GM23338 (cell line): Measurements from ENCODE around the gene PLCH2. TPM values are rescaled to one million over a fixed set of nuclear protein-coding genes. Genes with fewer than 3 reads are reported as not detected.

Experiments
- ATAC-seq: fragments of 200-7000 bp; cut with Tn5 transposase; 3 replicates; pipeline ENCODE4 v1.9.1; 2020
- DNase-seq: peaks from one replicate; pipeline ENCODE4 v3.0.0-alpha.2; 2015; ENCODE audit warnings: low spot score
- H2AFZ ChIP-seq: fragments of 200-600 bp; sonication (generic); 2 replicates; pipeline ENCODE4 v1.8.0; 2016; ENCODE audit warnings: antibody characterized with exemption, mild to moderate bottlenecking, moderate library complexity
- H3F3A ChIP-seq: fragments of 200-600 bp; sonication (generic); replicated peaks from 2 replicates; pipeline ENCODE4 v1.8.0; 2017; ENCODE audit warnings: antibody characterized with exemption, mixed run types, low read depth
- H3K27ac ChIP-seq: fragments of 200-600 bp; sonication (generic); 2 replicates; pipeline ENCODE4 v1.6.1; 2016; ENCODE audit warnings: low read depth
- H3K27me3 ChIP-seq: fragments of 200-600 bp; sonication (generic); 2 replicates; pipeline ENCODE4 v1.8.0; 2016; ENCODE audit warnings: mild to moderate bottlenecking, mixed run types, moderate library complexity; ENCODE audit not compliant: insufficient read depth
- H3K36me3 ChIP-seq: fragments of 200-600 bp; sonication (generic); 2 replicates; pipeline ENCODE4 v1.8.0; 2016; ENCODE audit warnings: mild to moderate bottlenecking; ENCODE audit not compliant: insufficient read depth
- H3K4me1 ChIP-seq: fragments of 200-600 bp; sonication (generic); 2 replicates; pipeline ENCODE4 v1.8.0; 2016; ENCODE audit warnings: mild to moderate bottlenecking, moderate library complexity; ENCODE audit not compliant: insufficient read depth
- H3K4me2 ChIP-seq: fragments of 200-600 bp; sonication (generic); 2 replicates; pipeline ENCODE4 v1.7.1; 2017; ENCODE audit warnings: mixed run types
- H3K4me3 ChIP-seq: fragments of 200-600 bp; sonication (generic); 2 replicates; pipeline ENCODE4 v1.6.1; 2016; ENCODE audit warnings: mixed run types
- H3K79me2 ChIP-seq: fragments of 200-600 bp; sonication (generic); replicated peaks from 2 replicates; pipeline ENCODE4 v1.8.0; 2017; ENCODE audit warnings: mild to moderate bottlenecking; ENCODE audit not compliant: insufficient read depth
- H3K9me2 ChIP-seq: fragments of 200-600 bp; sonication (generic); 2 replicates; pipeline ENCODE4 v1.8.0; 2017; ENCODE audit not compliant: insufficient read depth
- H4K20me1 ChIP-seq: fragments of 200-600 bp; sonication (generic); replicated peaks from 2 replicates; pipeline ENCODE4 v1.8.0; 2017; ENCODE audit warnings: mild to moderate bottlenecking; ENCODE audit not compliant: insufficient read depth
- H3K27ac Mint-ChIP-seq: 2 replicates; pipeline ENCODE4 v1.8.0; 2020; ENCODE audit warnings: inconsistent platforms, mild to moderate bottlenecking, moderate library complexity, mixed read lengths
- H3K27me3 Mint-ChIP-seq: 3 replicates; pipeline ENCODE4 v1.8.0; 2022; ENCODE audit warnings: low read depth, mild to moderate bottlenecking, moderate library complexity, mixed read lengths, inconsistent platforms; ENCODE audit not compliant: insufficient read depth, poor library complexity
- H3K36me3 Mint-ChIP-seq: 3 replicates; pipeline ENCODE4 v1.8.0; 2021; ENCODE audit warnings: low read depth, mild to moderate bottlenecking, inconsistent platforms, moderate library complexity, mixed read lengths
- H3K4me1 Mint-ChIP-seq: 3 replicates; pipeline ENCODE4 v1.8.0; 2020; ENCODE audit warnings: mild to moderate bottlenecking, inconsistent platforms, mixed read lengths
- H3K4me3 Mint-ChIP-seq: 3 replicates; pipeline ENCODE4 v1.8.0; 2021; ENCODE audit warnings: moderate library complexity, mild to moderate bottlenecking, inconsistent platforms, mixed read lengths
- H3K9me3 Mint-ChIP-seq: 3 replicates; pipeline ENCODE4 v1.8.0; 2020; ENCODE audit warnings: moderate library complexity, mild to moderate bottlenecking, inconsistent platforms, mixed read lengths
- CREB1 ChIP-seq: fragments of 250-450 bp; sonication (Bioruptor Pico); IDR thresholded peaks from 2 replicates; pipeline ENCODE4 v1.5.0; 2020; ENCODE audit warnings: low read depth, mild to moderate bottlenecking, moderate library complexity
- CTCF ChIP-seq, 2 experiments: fragments of 200-600 bp in 1 of 2; sonication (generic) in 1 of 2; conservative IDR thresholded peaks; 2 replicates each; pipeline versions ENCODE4 v1.5.1 to v1.6.1; 2016 to 2017; ENCODE audit warnings: antibody characterized with exemption in 2 of 2, low read depth in 2 of 2, mild to moderate bottlenecking in 2 of 2, moderate library complexity in 1 of 2
- ETS1 ChIP-seq: IDR thresholded peaks from 2 replicates; pipeline ENCODE4 v1.6.1; 2016; ENCODE audit warnings: antibody characterized with exemption
- EZH2phosphoT487 ChIP-seq: fragments of 200-600 bp; sonication (generic); IDR thresholded peaks from one replicate; pipeline ENCODE4 v1.8.1; 2018; ENCODE audit warnings: antibody characterized with exemption; ENCODE audit not compliant: unreplicated experiment
- JUNB ChIP-seq: IDR thresholded peaks from one replicate; pipeline ENCODE4 v1.6.1; 2016; ENCODE audit warnings: antibody characterized with exemption; ENCODE audit not compliant: unreplicated experiment
- NANOG ChIP-seq: IDR thresholded peaks from 2 replicates; pipeline ENCODE4 v1.6.1; 2016; ENCODE audit warnings: antibody characterized with exemption, borderline replicate concordance
- POLR2AphosphoS5 ChIP-seq: IDR thresholded peaks from 2 replicates; pipeline ENCODE4 v1.6.1; 2016; ENCODE audit warnings: antibody characterized with exemption, low read depth
- STAT1 ChIP-seq: IDR thresholded peaks from one replicate; pipeline ENCODE4 v1.6.1; 2016; ENCODE audit warnings: antibody characterized with exemption; ENCODE audit not compliant: unreplicated experiment
- ZNF114 ChIP-seq: fragments of 250-450 bp; sonication (Bioruptor Pico); IDR thresholded peaks from 2 replicates; pipeline ENCODE4 v1.5.0; 2020; ENCODE audit warnings: mild to moderate bottlenecking, moderate library complexity
- ZNF331 ChIP-seq: fragments of 250-450 bp; sonication (Bioruptor Pico); IDR thresholded peaks from 2 replicates; pipeline ENCODE4 v1.5.0; 2020; ENCODE audit warnings: low read depth, mild to moderate bottlenecking, moderate library complexity
- ZNF462 ChIP-seq: fragments of 250-450 bp; sonication (Bioruptor Pico); IDR thresholded peaks from 2 replicates; pipeline ENCODE4 v1.5.0; 2020; ENCODE audit warnings: mild to moderate bottlenecking, moderate library complexity
- polyA plus RNA-seq: library from polyadenylated mRNA; unstranded; fragments of >200 nt; fragmentation: Nextera tagmentation; extraction: Ambion mirVana; gene quantifications from 2 replicates; pipeline ENCODE4 v1.2.1, GENCODE V29; 2016
- total RNA-seq: library from RNA; depleted of rRNA; stranded (reverse); fragments of >200 nt; shearing (Covaris generic); gene quantifications from 2 replicates; pipeline ENCODE4 v1.2.3, GENCODE V29; 2014

PLCH2 gene
- total and polyA plus RNA-seq, 2 experiments from 2014 or later, result 0.31 TPM; not detected in 1

- no peak overlapping the region for H3K4me3 Mint-ChIP-seq
- Histone ChIP-seq H2AFZ (no peak overlapping the region), H3K9me2 (no peaks in the 10 kb centered on the region), H3K27ac (no peak overlapping the region), H3K36me3 (no peaks in the 10 kb centered on the region), H4K20me1 (no peaks in the 10 kb centered on the region), H3K79me2 (no peaks in the 10 kb centered on the region), H3K27me3 (peaks cover 25% of the 10 kb centered on the region), H3K4me3 (no peak overlapping the region), H3K4me2 (no peak overlapping the region), H3K4me1 (peaks cover 9% of the 10 kb centered on the region), H3F3A (0 out of 2 replicates have a peak, but pooled peaks cover 3% of the 10 kb centered on the region)
- no peaks in the 10 kb centered on the region for H3K9me3 Mint-ChIP-seq
- peaks cover 33% of the 10 kb centered on the region for H3K27me3 Mint-ChIP-seq
- TF ChIP-seq POLR2AphosphoS5 (no peak), CTCF (conservative IDR thresholded peaks at IDR 0.05; ENCODE audit: low read depth in 2 of 2) (no peak), NANOG (no peak)
- no peak overlapping the region for H3K27ac Mint-ChIP-seq
- peaks cover 16% of the 10 kb centered on the region for H3K4me1 Mint-ChIP-seq
- DNase-seq (no peak), ATAC-seq (no peak)
- H3K36me3 Mint-ChIP-seq, result no peaks in the 10 kb centered on the region
These were observed 61.7 kb downstream of the PLCH2 start for GRCh38 chr1:2537784-2538115.

- Histone ChIP-seq H3K27ac (no peak overlapping the region), H3K9me2 (no peaks in the 10 kb centered on the region), H3K4me1 (peaks cover 9% of the 10 kb centered on the region), H3K79me2 (no peaks in the 10 kb centered on the region), H2AFZ (no peak overlapping the region), H3K4me3 (no peak overlapping the region), H3K36me3 (no peaks in the 10 kb centered on the region), H3K4me2 (no peak overlapping the region), H3K27me3 (peaks cover 25% of the 10 kb centered on the region), H4K20me1 (no peaks in the 10 kb centered on the region), H3F3A (0 out of 2 replicates have a peak, but pooled peaks cover 3% of the 10 kb centered on the region)
- no peaks in the 10 kb centered on the region for H3K36me3 Mint-ChIP-seq
- H3K4me3 Mint-ChIP-seq, result no peak overlapping the region
- H3K9me3 Mint-ChIP-seq, result no peaks in the 10 kb centered on the region
- peaks cover 16% of the 10 kb centered on the region for H3K4me1 Mint-ChIP-seq
- H3K27me3 Mint-ChIP-seq, result peaks cover 28% of the 10 kb centered on the region
- DNase-seq (no peak), ATAC-seq (no peak)
- no peak overlapping the region for H3K27ac Mint-ChIP-seq
- TF ChIP-seq EZH2phosphoT487 (no peak), NANOG (no peak), ZNF331 (no peak), POLR2AphosphoS5 (no peak), CREB1 (CRISPR knock-in tag) (no peak), ZNF462 (CRISPR knock-in tag) (no peak), CTCF (conservative IDR thresholded peaks at IDR 0.05; ENCODE audit: low read depth in 2 of 2) (no peak), ZNF114 (CRISPR knock-in tag) (no peak), STAT1 (no peak), JUNB (no peak), ETS1 (no peak)
These were observed 62.3 kb downstream of the PLCH2 start for GRCh38 chr1:2538376-2538775.
